Prostate gland (tissue), 2 donors: ENCODE measurements around the gene ITSN1. TPM values are rescaled to one million over a fixed set of nuclear protein-coding genes. Genes with fewer than 3 reads are reported as not detected.
A peak's percentile ranks its signal among the peaks of the same experiment; 100 is the strongest.
"Not testable (repeated sequence)": the region's sequence is repeated elsewhere in the genome, so short reads cannot be mapped to it uniquely, and the experiment has no call there.

Experiments used
- DNase-seq: peaks from one replicate; pipeline ENCODE4 v3.0.0-alpha.2; 2019; ENCODE audit warnings: low spot score
- H3K27ac ChIP-seq, 2 donors: fragments of 200-600 bp; sonication (generic); 2 replicates each; pipeline ENCODE4 v1.5.1; 2017 to 2019
- H3K27me3 ChIP-seq: fragments of 200-600 bp; sonication (generic); replicated peaks from 2 replicates; pipeline ENCODE4 v1.5.1; 2019; ENCODE audit not compliant: insufficient read depth
- H3K36me3 ChIP-seq, 2 donors: fragments of 200-600 bp; sonication (generic); 1 replicate in 1 of 2; 2 replicates in 1 of 2; pipeline versions ENCODE4 v1.5.1 to v1.8.1; 2017 to 2019
- H3K4me1 ChIP-seq: fragments of 200-600 bp; sonication (generic); replicated peaks from 2 replicates; pipeline ENCODE4 v1.5.1; 2019
- H3K4me3 ChIP-seq, 2 donors: fragments of 200-600 bp; sonication (generic); 2 replicates each; pipeline ENCODE4 v1.5.1; 2017 to 2019
- H3K9me3 ChIP-seq: fragments of 200-600 bp; sonication (generic); 2 replicates; pipeline ENCODE4 v1.5.1; 2017
- POLR2A ChIP-seq: fragments of 450-650 bp; IDR thresholded peaks from one replicate; pipeline ENCODE4 v1.6.1; 2016; ENCODE audit warnings: antibody characterized with exemption, mild to moderate bottlenecking
- POLR2AphosphoS5 ChIP-seq: sonication (generic); formaldehyde crosslinking; IDR thresholded peaks from one replicate; pipeline ENCODE4 v1.6.1; 2017; ENCODE audit warnings: antibody characterized with exemption
- WGBS: methylation state at CpG from one replicate; pipeline ENCODE4 v1.1.5; 2018; 5-methylcytosine and 5-hydroxymethylcytosine counted together
- intact Hi-C: fragments of 100-400 bp; cut with DNase I; formaldehyde crosslinking; loops from one replicate; pipeline ENCODE4 v1.14.2; 2022
- total RNA-seq, 2 donors: library from RNA; depleted of rRNA; stranded (reverse); fragments of >200 nt; gene quantifications; one replicate each; pipeline ENCODE4 v1.1.0, GENCODE V29; 2016
- TF ChIP-seq, protein P1 (sequence below), 4 experiments: fragments of 200-600 bp in 2 of 4; fragments of 450-650 bp in 2 of 4; sonication (generic) in 2 of 4; IDR thresholded peaks; 1 replicate in 3 of 4; 2 replicates in 1 of 4; pipeline ENCODE4 v1.5.1; 2016 to 2019; ENCODE audit warnings: antibody characterized with exemption in 4 of 4, mild to moderate bottlenecking in 2 of 4, moderate library complexity in 2 of 4

Gene ITSN1
- total RNA-seq, 2 donors from 2014 or later, result 14.8 to 44.9 TPM

DNA sequence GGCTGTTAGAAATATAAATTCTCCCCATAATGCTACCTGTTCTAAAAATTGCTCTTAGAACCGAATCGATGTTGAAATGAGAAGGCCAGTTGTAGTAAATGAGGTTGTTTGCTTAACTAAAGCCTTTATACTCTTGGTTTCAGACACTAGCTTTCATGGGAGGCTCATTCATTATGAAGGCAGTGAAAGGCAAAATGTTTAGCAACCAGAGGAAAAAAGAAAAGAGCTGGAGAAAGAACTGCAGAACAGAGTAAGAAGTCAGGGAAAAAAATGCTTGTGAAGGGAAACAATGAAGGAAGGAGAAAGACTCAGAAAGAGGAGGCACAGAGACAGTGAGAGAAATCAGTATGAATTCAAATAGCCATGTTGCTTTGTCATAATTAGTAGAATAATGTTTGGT is 145.1 kb downstream of the ITSN1 start:
- intact Hi-C loops, result no loop called here
- TF ChIP-seq POLR2A, result no peak
- no peak for TF ChIP-seq POLR2AphosphoS5
- TF ChIP-seq, protein P1, sequence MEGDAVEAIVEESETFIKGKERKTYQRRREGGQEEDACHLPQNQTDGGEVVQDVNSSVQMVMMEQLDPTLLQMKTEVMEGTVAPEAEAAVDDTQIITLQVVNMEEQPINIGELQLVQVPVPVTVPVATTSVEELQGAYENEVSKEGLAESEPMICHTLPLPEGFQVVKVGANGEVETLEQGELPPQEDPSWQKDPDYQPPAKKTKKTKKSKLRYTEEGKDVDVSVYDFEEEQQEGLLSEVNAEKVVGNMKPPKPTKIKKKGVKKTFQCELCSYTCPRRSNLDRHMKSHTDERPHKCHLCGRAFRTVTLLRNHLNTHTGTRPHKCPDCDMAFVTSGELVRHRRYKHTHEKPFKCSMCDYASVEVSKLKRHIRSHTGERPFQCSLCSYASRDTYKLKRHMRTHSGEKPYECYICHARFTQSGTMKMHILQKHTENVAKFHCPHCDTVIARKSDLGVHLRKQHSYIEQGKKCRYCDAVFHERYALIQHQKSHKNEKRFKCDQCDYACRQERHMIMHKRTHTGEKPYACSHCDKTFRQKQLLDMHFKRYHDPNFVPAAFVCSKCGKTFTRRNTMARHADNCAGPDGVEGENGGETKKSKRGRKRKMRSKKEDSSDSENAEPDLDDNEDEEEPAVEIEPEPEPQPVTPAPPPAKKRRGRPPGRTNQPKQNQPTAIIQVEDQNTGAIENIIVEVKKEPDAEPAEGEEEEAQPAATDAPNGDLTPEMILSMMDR (IDR thresholded peaks at IDR 0.05), result no peak
- Histone ChIP-seq H3K27ac (no peak overlapping the region), H3K4me1 (peaks cover 2% of the 10 kb centered on the region), H3K27me3 (no peaks in the 10 kb centered on the region), H3K36me3 (no peaks in the 10 kb centered on the region), H3K9me3 (no peaks in the 10 kb centered on the region), H3K4me3 (no peak overlapping the region)
- WGBS, result 93% methylated on average over 2 of the region's 2 CpGs
- no peak for DNase-seq

DNA sequence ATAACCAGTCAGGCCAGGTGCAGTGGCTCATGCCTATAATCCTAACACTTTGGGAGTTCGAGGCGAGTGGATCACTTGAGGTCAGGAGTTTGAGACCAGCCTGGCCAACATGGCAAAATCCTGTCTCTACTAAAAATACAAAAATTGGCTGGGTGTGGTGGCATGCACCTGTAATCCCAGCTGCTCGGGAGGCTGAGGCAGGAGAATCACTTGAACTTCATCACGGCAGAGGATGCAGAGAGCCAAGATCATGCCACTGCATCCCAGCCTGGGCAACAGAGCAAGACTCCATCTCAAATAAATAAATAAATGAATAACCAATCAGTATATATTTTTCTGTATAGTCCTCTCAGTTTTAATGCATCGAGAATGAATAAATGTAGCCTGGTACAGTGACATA is 146.1 kb downstream of the ITSN1 start:
- H3K4me1 ChIP-seq, H3K27me3 ChIP-seq, H3K4me3 ChIP-seq, intact Hi-C loops, H3K27ac ChIP-seq, H3K9me3 ChIP-seq, H3K36me3 ChIP-seq, DNase-seq: not testable (repeated sequence)
- WGBS, result 96% methylated on average over 5 of the region's 5 CpGs

DNA sequence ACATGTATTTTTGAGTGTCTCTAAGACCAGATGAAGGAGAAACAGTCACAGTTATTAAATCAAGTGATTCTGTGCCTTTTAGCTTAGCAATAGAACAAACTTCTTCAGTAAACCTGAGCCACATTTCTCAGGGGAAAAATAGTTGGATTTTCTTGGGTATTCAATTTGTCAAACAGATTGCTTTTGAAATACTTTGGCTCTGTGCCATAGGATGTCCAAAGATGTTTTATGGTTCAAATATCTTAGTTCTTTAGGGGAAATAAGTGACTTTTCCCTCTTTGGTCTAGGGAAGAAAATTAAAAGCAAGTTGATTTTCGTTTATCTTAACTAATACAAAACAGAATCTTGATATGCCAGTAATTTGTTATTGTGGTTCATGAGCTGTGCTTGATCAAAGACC is 147.4 kb downstream of the ITSN1 start:
- intact Hi-C loops, result no loop called here
- Histone ChIP-seq H3K27me3 (no peaks in the 10 kb centered on the region), H3K9me3 (no peaks in the 10 kb centered on the region), H3K4me3 (no peak overlapping the region), H3K27ac (no peak overlapping the region), H3K4me1 (peaks cover 2% of the 10 kb centered on the region), H3K36me3 (no peaks in the 10 kb centered on the region)
- TF ChIP-seq, protein P1 (IDR thresholded peaks at IDR 0.05), result no peak
- TF ChIP-seq POLR2A, result no peak
- TF ChIP-seq POLR2AphosphoS5, result no peak
- 36% methylated on average over 1 of the region's 1 CpG for WGBS
- DNase-seq, result no peak

DNA sequence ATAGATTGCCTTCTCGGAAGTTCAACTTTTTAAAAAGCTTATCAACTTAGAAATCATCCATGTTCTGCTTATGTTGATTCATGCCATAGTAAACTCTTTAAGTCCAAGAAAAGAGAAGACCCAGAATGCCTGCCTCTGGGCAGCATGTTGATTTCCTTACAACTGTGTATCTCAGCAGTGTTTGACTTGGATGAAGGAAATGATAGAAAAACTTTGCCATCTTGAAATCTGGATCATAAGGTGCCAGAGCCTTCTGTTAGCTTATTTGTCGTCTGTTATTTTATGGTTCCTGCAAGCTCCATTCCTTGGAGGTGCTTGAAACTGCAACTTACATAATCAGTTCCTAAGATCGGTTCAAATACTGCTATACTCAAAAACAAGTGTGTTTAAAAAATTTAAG is 148.8 kb downstream of the ITSN1 start:
- TF ChIP-seq, protein P1 (IDR thresholded peaks at IDR 0.05), result no peak
- peak; percentile 64 for TF ChIP-seq POLR2AphosphoS5

DNA sequence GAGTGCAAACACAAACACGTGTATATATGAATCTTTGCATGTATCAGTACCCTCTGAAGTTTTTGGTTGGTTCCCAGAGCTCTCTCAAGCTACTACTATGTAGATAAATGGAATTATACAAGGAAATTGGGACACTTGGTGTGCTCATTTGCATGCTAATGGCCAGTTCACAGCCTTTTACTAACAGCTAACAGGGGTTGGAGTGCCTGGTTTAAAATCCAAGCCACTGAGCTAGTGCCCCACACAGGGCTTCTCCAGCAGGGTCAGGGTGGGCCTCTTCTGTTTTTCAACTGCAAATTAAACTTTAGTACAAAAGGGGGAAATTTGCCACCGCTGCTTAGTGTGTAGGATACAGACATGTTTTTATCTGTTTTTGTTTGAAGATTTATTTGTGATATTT is 152.3 kb downstream of the ITSN1 start:
- Histone ChIP-seq H3K4me3 (no peak overlapping the region), H3K4me1 (peaks cover 2% of the 10 kb centered on the region), H3K27ac (no peak overlapping the region), H3K9me3 (no peaks in the 10 kb centered on the region), H3K27me3 (no peaks in the 10 kb centered on the region), H3K36me3 (no peaks in the 10 kb centered on the region)
- TF ChIP-seq, protein P1 (IDR thresholded peaks at IDR 0.05), result no peak
- TF ChIP-seq POLR2AphosphoS5, result no peak
- no peak for TF ChIP-seq POLR2A
- intact Hi-C loops, result no loop called here
- 57% methylated on average over 2 of the region's 2 CpGs for WGBS
- DNase-seq, result no peak

More for the DNA sequence above, 148.8 kb downstream of the ITSN1 start:
- intact Hi-C loops, result no loop called here
- 30% methylated on average over 3 of the region's 3 CpGs for WGBS
- Histone ChIP-seq H3K27me3 (no peaks in the 10 kb centered on the region), H3K4me3 (no peak overlapping the region), H3K9me3 (no peaks in the 10 kb centered on the region), H3K4me1 (peaks cover 2% of the 10 kb centered on the region), H3K36me3 (no peaks in the 10 kb centered on the region), H3K27ac (peak overlapping the region in 1 of 2 donors; percentile 4)
- DNase-seq, result peak; percentile 30
